ENCODE data around the gene NPEPL1.
"Not testable (repeated sequence)": the region's sequence is repeated elsewhere in the genome, so short reads cannot be mapped to it uniquely, and the experiment has no call there.

The NPEPL1 gene, protein sequence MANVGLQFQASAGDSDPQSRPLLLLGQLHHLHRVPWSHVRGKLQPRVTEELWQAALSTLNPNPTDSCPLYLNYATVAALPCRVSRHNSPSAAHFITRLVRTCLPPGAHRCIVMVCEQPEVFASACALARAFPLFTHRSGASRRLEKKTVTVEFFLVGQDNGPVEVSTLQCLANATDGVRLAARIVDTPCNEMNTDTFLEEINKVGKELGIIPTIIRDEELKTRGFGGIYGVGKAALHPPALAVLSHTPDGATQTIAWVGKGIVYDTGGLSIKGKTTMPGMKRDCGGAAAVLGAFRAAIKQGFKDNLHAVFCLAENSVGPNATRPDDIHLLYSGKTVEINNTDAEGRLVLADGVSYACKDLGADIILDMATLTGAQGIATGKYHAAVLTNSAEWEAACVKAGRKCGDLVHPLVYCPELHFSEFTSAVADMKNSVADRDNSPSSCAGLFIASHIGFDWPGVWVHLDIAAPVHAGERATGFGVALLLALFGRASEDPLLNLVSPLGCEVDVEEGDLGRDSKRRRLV

DNA sequence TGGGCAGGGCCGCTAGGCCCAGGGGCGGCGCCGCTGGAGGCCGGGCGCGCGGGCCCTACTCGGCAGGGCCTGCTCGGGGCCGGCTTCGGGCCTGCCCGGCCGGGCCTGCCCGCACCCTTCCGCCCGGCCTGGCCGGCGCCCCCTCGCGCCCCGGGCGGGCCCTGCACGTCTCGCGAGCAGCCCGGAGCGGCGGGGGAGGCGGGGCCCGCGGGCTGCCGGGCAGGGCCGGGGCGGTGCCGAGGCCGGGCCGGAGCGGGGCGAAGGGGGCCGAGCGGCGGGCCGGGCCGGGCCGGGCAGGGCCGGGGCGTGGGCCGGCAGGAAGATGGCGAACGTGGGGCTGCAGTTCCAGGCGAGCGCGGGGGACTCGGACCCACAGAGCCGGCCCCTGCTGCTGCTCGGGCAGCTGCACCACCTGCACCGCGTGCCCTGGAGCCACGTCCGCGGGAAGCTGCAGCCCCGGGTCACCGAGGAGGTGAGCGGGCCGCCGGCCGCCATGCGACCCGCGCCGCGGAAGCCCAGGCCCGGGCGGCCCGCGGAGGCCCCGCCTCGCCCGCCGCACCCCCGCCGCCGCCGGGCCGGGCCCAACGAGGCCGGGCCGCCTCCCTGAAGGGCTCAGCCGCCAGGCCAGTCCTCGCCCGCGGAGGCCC lies at the start of gene NPEPL1:
NPEPL1 (plus strand) TSS at position 222 of the 647 bp plus-strand sequence; CDS start at position 323, 101 bp downstream.
- DNase-seq = peak; percentile 42 to 55

DNA sequence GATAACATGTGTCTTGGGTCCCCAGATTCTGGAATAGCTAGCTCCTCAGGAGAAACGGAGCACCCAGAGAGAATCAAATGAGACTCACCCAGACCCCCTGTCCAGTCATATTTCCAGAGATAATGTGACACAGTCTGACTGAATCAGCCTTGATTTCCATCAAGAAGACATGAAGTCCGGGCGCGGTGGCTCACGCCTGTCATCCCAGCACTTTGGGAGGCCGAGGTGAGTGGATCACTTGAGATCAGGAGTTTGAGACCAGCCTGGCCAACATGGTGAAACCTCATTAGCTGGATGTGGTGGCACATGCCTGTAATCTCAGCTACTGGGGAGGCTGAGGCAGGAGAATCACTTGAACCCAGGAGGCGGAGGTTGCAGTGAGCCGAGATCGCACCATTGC lies 49.7 kb upstream of the NPEPL1 start:
- DNase-seq = not testable (repeated sequence)

DNA sequence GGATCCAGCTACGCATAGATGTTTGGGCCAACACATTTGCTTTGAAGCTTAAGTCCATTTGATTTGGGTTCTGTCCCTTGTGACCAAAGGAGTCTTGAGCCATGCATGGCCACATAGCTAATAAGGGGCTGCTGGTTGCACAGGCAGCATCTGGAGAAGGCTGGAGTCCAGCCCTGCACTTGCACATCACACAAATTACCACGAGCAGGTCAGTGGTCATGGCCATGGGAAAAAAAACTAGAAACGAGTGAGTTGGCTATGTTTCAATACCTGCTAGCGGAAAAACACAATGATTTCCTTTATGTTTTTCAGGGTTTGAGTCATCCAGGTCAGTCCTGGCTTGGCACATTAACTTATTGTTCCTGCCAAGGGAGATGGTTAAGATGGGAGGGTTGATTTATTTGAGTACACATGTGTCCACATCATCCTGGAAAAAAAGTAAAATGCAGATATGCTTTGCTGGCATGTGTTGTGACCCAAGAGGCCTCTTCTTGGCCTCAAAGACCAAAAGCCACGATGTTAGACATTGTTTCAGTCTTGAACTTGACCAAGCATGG lies 47.1 kb upstream of the NPEPL1 start:
- DNase-seq = no peak

DNA sequence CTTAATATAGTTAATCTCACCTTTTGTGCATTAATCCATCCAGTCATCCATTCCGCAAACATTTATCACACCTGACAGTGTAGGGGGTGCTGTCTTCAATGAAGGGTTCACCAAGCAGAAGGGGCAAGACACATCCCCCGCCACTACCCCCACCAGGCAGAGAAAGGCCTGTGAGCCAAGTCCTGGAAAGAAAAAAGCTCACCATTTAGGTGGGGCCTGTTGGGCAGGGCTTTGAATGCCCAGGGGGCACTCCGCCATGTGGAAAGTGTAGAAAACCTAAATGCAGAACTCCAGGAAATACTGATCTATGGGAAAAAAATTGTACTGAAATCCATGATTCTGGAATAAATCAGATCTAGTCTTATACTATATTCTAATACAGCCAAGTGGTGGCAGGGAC lies 46.3 kb upstream of the NPEPL1 start:
- no peak for DNase-seq

DNA sequence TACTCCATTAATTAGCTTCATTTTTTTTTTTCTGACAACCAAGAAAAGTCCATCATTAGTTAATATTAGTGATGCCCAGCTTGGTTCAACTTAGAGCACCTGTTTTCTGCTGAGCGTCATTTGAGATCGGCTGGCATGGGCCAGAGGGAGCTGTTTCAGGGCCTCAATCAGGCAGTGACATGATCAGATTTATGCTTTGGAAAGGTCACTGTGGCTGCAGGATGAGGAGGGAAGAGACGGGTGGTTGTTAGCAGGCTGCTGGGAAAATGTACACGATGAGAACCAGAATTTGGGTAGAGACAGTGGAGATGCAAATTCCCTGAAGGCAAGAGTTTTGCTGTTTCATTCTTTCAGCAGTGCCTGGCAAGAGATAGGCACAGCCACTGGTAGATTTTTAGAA lies 45.9 kb upstream of the NPEPL1 start:
- no peak for DNase-seq

DNA sequence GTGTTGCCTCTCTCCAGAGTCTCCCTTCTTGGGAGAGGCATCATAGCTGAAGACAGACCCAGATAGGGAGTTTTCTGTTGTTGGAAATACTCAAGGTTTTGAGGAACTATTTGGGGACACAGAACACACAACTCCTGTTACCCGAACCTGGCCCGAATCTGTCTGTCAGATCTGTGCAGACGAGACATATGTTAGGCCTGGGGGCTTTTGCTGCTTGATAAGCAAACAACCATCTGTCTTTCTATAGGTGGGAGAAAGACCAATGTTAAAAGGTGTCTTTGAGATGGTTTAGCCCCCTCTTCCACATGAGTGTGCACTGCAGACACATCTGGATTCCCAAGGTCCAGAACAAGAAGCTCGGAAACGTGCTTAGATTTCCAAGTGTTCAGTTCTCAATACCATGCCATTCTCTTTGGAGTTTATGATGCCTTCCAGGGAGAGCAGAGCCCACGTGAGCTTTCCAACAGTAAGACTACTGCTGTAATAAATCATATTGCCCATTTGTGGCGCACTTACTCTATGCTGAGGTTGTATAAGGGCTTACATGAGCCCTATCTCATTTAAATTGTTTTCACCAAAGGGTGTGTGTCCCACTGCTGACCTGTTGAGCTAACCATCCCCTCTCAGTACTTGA lies 45.3 kb upstream of the NPEPL1 start:
- DNase-seq = peak; percentile 10 to 24

DNA sequence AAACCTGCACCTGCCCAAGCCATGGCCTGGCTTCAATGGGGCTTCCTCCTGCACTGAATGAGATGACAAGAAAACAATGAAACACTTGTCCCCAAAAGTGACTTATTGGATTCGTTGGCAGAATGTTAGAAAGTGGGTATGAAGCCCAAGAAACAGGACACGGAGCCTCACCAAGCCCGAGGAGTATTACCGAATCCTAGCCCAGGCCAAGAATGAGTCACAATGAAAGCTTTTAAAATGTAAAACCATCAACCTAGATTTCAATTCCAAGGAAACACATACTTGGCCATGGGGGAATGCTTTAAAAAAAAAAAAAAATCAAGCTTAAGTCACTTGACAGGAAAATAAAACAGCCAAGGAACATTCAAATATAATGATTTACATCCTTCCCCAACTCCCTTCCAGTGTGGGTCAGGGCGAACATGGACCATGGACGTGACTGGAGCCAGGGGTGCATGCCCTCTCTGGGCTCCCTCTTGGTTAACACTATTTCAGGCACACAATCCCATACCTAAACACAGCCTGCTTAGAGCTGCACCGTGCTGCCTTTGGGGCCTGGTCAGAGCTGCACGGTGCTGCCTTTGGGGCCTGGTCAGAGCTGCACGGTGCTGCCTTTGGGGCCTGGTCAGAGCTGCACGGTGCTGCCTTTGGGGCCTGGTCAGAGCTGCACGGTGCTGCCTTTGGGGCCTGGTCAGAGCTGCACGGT lies 44.7 kb upstream of the NPEPL1 start:
- DNase-seq = no peak

DNA sequence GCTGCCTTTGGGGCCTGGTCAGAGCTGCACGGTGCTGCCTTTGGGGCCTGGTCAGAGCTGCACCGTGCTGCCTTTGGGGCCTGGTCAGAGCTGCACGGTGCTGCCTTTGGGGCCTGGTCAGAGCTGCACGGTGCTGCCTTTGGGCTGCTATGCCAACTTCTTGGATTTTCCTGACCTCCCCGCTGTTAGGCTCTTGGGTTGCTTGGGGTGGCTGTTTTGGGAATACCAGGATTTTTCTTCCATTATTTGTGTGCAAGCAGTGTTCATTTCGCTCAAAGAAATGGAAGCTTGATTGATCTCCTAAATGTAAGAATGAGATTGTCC lies 44.1 kb upstream of the NPEPL1 start:
- DNase-seq = not testable (repeated sequence)

DNA sequence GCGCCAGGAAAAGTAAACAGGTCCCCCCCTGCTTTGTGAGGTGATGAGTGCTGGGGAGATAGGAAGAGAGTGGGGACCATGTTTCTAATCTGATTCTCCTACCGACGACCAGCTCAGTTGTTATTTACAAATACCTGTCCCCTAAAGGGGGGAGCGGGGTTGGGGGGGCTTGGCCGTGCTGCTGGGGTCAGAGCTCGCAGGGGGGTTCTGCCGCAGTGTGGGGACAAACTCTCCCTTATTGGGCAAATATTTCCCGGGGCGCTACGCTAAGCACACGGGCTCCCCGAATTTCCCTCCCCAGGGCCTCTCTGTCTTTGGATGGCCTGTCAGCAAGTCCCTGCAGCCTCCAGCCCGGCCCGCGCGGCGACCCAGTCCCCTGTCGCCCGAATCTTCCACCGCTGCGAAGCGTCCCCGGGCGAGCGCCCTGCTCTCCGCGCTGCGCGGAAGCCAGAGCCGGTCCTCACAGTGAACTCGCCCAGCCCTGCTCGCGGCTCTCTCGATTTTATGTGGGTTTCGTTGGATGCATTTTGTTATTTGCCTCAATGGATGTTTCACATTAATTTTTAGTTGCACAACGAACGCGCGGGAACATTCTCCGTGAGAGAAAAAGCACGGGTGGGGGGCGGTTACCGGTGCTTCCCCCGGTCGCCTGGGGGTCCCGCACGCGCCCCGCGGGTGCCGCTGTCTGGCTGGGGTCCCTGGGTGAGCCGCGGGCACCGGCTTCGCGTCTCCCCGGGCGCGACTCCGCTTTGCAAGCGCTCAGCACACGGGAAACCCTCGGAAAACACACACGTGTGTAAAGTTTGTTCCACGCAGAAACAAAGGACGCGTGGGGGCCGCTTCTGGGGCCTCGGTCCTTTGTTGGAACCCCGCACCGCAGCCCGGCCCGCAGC lies 43.1 kb upstream of the NPEPL1 start:
- no peak for DNase-seq

DNA sequence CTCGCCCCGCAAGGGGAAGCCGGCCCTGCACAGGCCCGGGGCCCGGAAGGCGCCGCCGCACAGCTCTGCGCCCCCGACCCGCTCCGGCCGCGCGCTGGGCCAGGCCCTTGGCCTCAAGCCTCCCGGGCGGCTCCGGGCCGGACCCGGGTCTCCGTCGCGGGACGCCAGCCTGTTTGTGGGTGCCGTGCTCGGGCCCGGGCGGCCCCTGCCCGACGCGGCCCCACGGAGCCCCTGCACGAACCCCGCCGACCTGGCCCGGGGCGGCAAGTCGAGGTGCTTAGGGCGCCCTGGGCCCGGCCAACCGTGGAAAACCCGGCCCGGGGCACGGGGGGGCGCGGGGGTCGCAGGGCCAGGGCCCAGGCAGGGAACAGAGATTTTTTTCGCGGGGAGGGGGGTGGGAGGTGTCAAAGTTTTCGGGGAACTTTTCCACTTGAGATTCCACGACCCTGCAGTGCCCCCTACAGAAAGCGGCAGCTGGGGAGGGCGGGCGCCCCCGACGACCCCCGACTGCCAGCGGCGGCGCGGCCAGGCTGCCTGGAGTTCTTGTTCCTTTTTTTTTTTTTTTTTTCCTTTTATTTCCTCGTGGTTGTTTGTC lies 42.3 kb upstream of the NPEPL1 start:
- DNase-seq = no peak

DNA sequence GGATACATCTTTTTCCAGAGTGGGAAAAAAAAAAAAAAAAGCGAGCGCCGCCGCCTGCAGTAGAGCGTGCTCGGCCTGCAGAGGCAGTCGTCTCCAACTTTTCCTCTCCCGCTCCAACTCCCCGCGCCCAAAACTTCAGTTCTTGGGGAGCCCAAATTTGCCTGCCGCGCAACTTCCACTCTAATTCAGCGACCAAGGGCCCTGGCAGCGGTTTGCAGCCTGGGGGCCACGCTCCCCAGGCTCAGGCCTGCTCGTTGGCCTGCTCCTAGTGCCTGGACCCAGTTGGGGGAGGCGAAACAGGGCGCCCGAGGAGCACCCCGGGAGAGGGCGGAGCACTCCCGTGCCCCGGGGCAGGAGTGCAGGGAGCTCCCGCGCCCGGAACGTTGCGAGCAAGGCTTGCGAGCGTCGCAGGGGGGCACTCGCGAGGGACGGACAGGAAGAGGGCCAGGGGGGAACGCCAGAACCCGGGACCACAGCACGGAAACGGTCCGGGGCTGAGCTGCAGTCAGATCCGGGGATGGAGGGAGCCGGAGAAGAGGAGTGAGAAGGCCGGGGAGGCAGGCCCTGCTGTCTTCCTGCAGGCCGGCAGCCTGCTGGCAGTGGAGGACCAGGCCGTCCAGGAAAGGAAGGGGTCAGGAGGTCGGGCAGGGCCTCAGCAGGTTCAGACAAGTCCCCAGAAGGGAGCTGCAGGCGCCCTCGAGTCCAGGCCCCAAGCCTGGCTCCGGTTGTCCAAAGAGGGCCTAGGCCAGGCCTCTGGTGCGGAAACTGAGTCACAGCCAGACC lies 41.6 kb upstream of the NPEPL1 start, which contains the start of gene STX16:
STX16 (plus strand) TSS at position 508 of the 783 bp plus-strand sequence. CDS start 724 bp downstream, outside the sequence.
- peak; percentile 79 to 81 for DNase-seq

DNA sequence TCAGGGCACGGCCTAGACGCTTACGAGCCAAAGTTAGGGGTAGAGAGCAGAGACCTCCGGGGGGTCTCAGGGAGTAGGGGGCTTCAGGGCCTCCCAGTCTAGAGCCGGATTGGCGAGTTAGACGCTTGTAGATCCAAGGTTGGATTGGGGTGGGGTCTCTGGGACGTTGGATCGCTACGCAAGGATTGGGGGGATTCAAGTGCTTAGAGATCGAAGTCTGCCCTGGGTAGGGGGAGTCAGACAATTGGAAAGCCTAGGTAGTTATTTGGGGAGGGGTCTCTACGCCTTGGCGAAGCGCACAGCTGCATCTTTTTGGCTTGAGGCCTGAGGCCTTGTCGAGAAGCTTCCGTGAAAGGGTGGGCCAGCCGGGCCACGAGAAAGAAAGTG lies 41.0 kb upstream of the NPEPL1 start:
- DNase-seq = no peak

DNA sequence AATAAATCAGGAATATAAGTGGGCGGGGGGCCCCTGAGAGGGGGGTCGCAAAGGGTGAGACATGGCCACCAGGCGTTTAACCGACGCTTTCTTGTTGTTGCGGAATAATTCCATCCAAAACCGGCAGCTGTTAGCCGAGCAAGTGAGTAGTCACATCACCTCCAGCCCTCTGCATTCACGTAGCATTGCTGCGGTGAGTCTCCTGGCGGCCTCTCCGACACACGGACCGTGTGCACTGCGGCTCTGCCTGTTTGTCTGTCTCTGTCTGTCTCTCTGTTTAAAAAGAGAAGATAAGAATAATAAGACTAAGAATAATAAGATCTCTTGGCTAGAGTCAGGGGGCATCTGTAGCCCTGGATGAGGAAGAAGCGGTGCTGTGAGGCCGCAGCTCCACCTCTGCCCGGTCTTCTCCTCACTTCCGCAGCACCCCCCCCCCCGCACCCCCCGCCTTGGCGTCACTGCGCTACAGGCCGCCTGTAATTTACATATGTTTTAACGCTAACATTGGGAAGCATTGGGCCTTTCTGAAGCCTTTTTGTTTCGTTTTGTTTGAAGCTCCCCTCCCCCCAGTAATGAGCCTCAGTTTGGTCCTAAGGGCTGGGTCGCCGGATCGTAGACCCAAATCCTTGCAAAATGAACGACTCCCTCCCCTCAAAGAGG lies 40.5 kb upstream of the NPEPL1 start:
- peak; percentile 77 to 82 for DNase-seq

DNA sequence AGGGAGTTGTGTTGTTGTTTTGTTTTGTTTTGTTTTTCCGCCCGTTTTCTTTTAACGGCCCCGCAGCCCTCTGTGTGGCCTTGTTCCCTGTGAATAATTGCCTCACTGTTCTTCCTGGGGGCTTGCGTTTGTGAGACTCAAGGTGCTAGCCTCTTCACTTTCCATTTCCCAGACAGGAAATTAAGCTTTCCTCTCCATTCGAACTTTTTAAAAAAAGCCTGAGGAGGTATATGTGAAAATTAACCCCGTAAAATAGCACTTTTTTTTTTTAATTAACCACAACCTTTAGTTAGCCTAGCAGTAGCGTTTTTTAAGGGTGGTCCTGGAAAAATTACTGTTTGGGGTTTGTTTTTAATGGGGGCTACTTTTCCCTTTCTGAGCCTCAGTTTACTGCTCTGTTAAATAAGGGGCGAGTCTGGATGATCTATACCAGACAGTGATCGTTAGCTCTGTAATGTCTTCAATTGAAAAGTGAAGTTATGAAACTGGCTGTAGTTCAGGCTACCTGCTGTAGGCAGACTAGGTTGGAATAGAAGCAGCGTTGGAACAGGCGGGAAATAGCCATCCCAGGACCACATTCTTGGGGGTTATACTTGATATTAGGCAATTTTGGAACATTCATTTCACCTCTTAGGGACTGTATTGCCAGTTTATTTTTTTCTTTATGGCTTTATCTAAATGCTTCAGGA lies 39.9 kb upstream of the NPEPL1 start:
- DNase-seq = peak; percentile 4 to 22

DNA sequence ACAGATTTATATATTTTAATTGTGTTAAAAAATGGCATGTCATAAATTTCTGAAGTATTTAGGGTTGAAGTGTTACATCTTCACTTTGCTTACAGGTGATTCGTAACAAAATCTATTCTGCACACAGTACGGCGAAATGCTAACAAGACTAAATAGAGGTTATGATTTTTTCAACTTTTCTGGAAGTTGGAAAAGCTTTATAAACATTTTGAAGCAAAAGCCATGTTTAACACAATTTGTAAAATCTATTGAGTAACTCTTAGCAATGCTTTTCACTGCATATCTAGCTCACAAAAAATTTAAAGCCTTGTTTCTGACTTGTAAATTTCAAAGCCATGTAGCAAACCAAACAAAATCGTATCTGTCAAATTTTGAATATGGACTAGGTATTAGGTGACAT lies 38.3 kb upstream of the NPEPL1 start:
- DNase-seq = no peak

DNA sequence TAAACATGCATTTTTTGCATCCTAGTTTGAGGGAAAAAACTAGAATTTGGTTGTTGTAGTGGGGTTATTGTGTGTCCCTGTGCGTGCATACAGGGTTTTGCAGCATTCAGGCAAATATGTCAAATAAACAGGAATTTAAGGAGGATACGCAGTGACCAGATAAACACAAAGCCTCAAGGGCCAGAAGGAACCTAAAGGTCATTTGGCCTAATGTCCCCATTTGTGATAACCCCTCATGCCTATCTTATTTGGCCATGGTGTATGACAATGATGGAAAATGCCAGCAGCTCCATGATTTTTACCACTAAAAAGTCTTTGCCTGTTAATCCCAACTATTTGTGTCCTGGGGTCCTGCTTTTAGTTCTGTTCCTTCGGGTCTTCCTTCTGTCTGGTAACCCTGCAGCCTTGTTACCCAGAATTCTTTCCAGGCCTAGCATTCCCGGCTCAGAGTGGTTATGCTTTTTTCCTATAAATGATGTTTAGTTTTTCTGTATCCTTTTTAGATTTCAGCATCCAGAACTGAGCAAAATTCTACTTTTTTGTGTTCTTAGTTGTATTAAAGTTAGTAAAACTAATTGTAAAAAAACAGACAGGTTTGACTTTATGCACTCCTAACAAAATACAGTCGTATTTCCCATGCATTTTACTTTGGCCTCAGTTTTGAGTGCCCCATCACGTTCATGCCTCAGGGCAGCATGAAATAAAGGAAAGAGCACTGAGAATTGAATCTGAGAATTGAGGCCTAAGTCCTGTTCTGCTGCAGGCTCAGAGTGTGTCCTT lies 37.1 kb upstream of the NPEPL1 start:
- DNase-seq = no peak

DNA sequence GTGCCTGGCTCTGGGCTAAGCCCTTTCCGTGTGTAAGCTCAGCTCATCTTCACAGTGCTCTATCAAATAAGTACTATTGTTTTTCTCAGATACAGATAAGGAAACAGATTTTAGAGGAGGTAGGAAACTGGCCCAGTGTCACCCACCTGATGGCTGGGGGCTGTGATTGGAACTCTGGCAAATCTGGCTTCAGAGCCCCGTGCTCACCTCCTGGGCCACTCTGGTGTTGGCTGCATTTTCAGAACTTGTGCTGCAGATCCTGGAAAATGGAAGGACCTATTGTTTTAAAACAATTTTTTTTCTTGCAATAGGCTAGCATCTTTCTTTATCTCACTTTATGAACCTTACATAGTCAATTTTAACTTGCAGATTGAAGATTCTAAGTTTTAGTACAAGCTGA lies 35.8 kb upstream of the NPEPL1 start:
- DNase-seq = no peak

DNA sequence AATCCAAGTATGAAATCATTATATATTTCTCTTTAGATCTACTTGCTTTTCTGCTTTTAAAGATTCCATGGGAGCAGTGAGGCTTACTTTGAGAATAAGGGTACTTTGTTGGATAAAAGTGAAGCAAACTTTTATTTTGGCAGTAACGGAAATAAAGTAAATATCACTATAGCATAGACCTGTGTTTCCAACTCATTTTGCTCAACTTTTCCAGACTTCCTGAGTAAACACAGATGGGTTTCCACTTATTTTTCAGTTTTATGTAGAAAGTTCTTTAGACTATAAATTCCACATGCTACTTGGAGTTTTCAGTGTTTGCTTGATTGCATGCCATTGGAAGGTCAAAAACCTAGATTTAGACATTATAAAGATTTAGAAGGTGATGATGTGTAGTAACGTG lies 35.3 kb upstream of the NPEPL1 start:
- no peak for DNase-seq

Measured in AML-193 (cell line).